Naive thymus-derived CD4-positive, alpha-beta T cell (primary cell): ENCODE data around the gene OTOA. TPM values are rescaled to one million over a fixed set of nuclear protein-coding genes. Genes with fewer than 3 reads are reported as not detected.

ENCODE experiments used
- ATAC-seq: fragments of 150-1000 bp; cut with Tn5 transposase; 2 replicates; pipeline ENCODE4 v1.10.0; 2021; ENCODE audit warnings: mild to moderate bottlenecking, moderate library complexity
- CTCF ChIA-PET: fragments of 350-600 bp; sonication (Branson Sonifier 250); formaldehyde crosslinking; loops from one replicate; lab custom pipeline; 2021; ENCODE audit warnings: antibody characterized with exemption; lab: Charles Lee
- POLR2A ChIA-PET: fragments of 350-600 bp; sonication (Branson Sonifier 250); formaldehyde crosslinking; loops from one replicate; lab custom pipeline; 2021; ENCODE audit warnings: antibody characterized with exemption, inconsistent platforms; lab: Charles Lee
- DNase-seq, 9 donors: peaks; one replicate each; pipeline versions ENCODE4 v3.0.0 to v3.0.0-alpha.2; 2020 to 2022; ENCODE audit warnings: mixed read lengths in 1 of 9
- H3K27ac ChIP-seq: one replicate; pipeline ENCODE4 v1.7.0; 2013; ENCODE audit warnings: mild to moderate bottlenecking, low read depth, low read length, moderate library complexity
- H3K27me3 ChIP-seq, 2 donors: one replicate each; pipeline ENCODE4 v1.7.0; 2013; ENCODE audit warnings: low read length in 2 of 2, mild to moderate bottlenecking in 2 of 2, moderate library complexity in 2 of 2; ENCODE audit not compliant: control insufficient read depth in 2 of 2, insufficient read depth in 2 of 2
- H3K36me3 ChIP-seq, 3 experiments: 1 replicate in 2 of 3; 2 replicates in 1 of 3; pipeline ENCODE4 v1.7.0; 2013; ENCODE audit warnings: low read length in 3 of 3, mild to moderate bottlenecking in 3 of 3, moderate library complexity in 1 of 3; ENCODE audit not compliant: insufficient read depth in 3 of 3, control insufficient read depth in 2 of 3
- H3K4me1 ChIP-seq, 2 donors: one replicate each; pipeline ENCODE4 v1.7.0; 2013; ENCODE audit warnings: low read length in 2 of 2, mild to moderate bottlenecking in 2 of 2, moderate library complexity in 1 of 2; ENCODE audit not compliant: control insufficient read depth in 2 of 2, insufficient read depth in 2 of 2
- H3K4me3 ChIP-seq: 2 replicates; pipeline ENCODE4 v1.7.0; 2013; ENCODE audit warnings: mild to moderate bottlenecking, low read length
- H3K9me3 ChIP-seq, 3 experiments: 1 replicate in 2 of 3; 2 replicates in 1 of 3; pipeline ENCODE4 v1.7.0; 2013; ENCODE audit warnings: low read length in 3 of 3; ENCODE audit not compliant: control insufficient read depth in 2 of 3
- H3K27ac Mint-ChIP-seq, 9 donors: one replicate each; pipeline ENCODE4 v1.8.0; 2020 to 2022; ENCODE audit warnings: mixed read lengths in 9 of 9, mild to moderate bottlenecking in 8 of 9, moderate library complexity in 5 of 9, inconsistent platforms in 2 of 9
- H3K27me3 Mint-ChIP-seq, 5 donors: one replicate each; pipeline ENCODE4 v1.8.0; 2021 to 2022; ENCODE audit warnings: mixed read lengths in 5 of 5, mild to moderate bottlenecking in 1 of 5
- H3K36me3 Mint-ChIP-seq, 5 donors: one replicate each; pipeline ENCODE4 v1.8.0; 2020 to 2022; ENCODE audit warnings: mixed read lengths in 5 of 5, mild to moderate bottlenecking in 3 of 5, inconsistent platforms in 1 of 5
- H3K4me1 Mint-ChIP-seq, 7 donors: one replicate each; pipeline ENCODE4 v1.8.0; 2020 to 2022; ENCODE audit warnings: mixed read lengths in 7 of 7, mild to moderate bottlenecking in 3 of 7, inconsistent platforms in 1 of 7
- H3K4me3 Mint-ChIP-seq, 10 donors: one replicate each; pipeline ENCODE4 v1.8.0; 2020 to 2022; ENCODE audit warnings: mild to moderate bottlenecking in 10 of 10, mixed read lengths in 10 of 10, moderate library complexity in 6 of 10, inconsistent platforms in 2 of 10
- H3K9me3 Mint-ChIP-seq, 11 donors: one replicate each; pipeline ENCODE4 v1.8.0; 2020 to 2022; ENCODE audit warnings: mixed read lengths in 11 of 11, mild to moderate bottlenecking in 4 of 11, inconsistent platforms in 1 of 11, moderate library complexity in 1 of 11
- intact Hi-C, 2 donors: fragments of 100-400 bp; cut with micrococcal nuclease; formaldehyde crosslinking; loops; one replicate each; pipeline ENCODE4 v1.15.1; 2023
- polyA plus RNA-seq, 2 donors: library from polyadenylated mRNA; unstranded; fragments of 300-500 nt; fragmentation: Illumina TruSeq; gene quantifications; one replicate each; pipeline ENCODE4 v1.2.3, GENCODE V29; 2021
- total RNA-seq, 6 experiments: library from RNA in 5 of 6; stranded (reverse) in 5 of 6; gene quantifications; 1 replicate in 5 of 6; 2 replicates in 1 of 6; pipeline ENCODE4 v1.2.3 and lab custom pipeline; 2021 to 2026

Gene OTOA
- total RNA-seq (under 1 TPM in 4 of 5 experiments, not detected in 1; 0.07 to 0.17 (median 0.13) TPM), polyA plus RNA-seq (under 1 TPM in 1 of 2 donors, not detected in 1; 0.04 TPM), total RNA-seq (lab: John Stamatoyannopoulos, UW) (not detected)

- Histone ChIP-seq H3K4me3 (no peak within 1 kb of the TSS), H3K4me1 (peaks cover 10 to 11% of the 10 kb centered on the region in 2 donors), H3K27ac (no peak within 1 kb of the TSS), H3K9me3 (no peaks in the 10 kb centered on the region), H3K36me3 (no peaks in the 10 kb centered on the region), H3K27me3 (no peaks in the 10 kb centered on the region)
- Mint-ChIP-seq H3K27me3 (peaks cover 0 to 34% (median 0%) of the 10 kb centered on the region in 5 donors), H3K4me1 (peaks cover 7 to 29% (median 21%) of the 10 kb centered on the region in 7 donors), H3K4me3 (peak within 1 kb of the TSS; percentile 21 to 86 (median 82)), H3K36me3 (no peaks in the 10 kb centered on the region), H3K27ac (peak within 1 kb of the TSS in 3 of 9 donors; percentile 22 to 75 (median 37)), H3K9me3 (no peaks in the 10 kb centered on the region)
- intact Hi-C loops, result loop anchor here in 1 of 2 donors (10.0 kb wide), 1 partner anchor 291 kb away; the partner anchor contains the start of gene UQCRC2
- ChIA-PET CTCF (no interaction called here), POLR2A (no interaction called here)
- ATAC-seq, result peak; percentile 84
- peak in 7 of 9 donors; percentile 10 to 35 (median 21) for DNase-seq
Measured at GRCh38 chr16:21663889-21664647, at the start of gene OTOA. TSS of gene OTOA (plus strand) at chr16:21663968. CDS start at chr16:21678515, 14,547 bp downstream.

- POLR2A ChIA-PET, result no interaction called here
- no peak overlapping the region for H3K27ac ChIP-seq
- H3K4me1 ChIP-seq, result peaks cover 16 to 22% of the 10 kb centered on the region in 2 donors
- no peak overlapping the region for H3K4me3 ChIP-seq
- peak overlapping the region in 5 of 9 donors; percentile 16 to 84 (median 38) for H3K27ac Mint-ChIP-seq
- DNase-seq (no peak), ATAC-seq (no peak)
- no peaks in the 10 kb centered on the region for H3K27me3 ChIP-seq
- H3K4me3 Mint-ChIP-seq, result peak overlapping the region in 1 of 10 donors; percentile 8
- peaks cover 37 to 74% (median 66%) of the 10 kb centered on the region in 7 donors for H3K4me1 Mint-ChIP-seq
- intact Hi-C loops, result no loop called here
- no peaks in the 10 kb centered on the region for H3K9me3 Mint-ChIP-seq
- H3K36me3 Mint-ChIP-seq, result peaks cover 0 to 41% (median 16%) of the 10 kb centered on the region in 5 donors
- peaks cover 0 to 10% (median 0%) of the 10 kb centered on the region in 3 experiments for H3K36me3 ChIP-seq
- H3K27me3 Mint-ChIP-seq, result no peaks in the 10 kb centered on the region
- H3K9me3 ChIP-seq, result no peaks in the 10 kb centered on the region
- CTCF ChIA-PET, result no interaction called here
Measured at GRCh38 chr16:21614896-21615295, 48.9 kb upstream of the OTOA start.

- Histone ChIP-seq H3K27ac (no peak overlapping the region), H3K4me3 (no peak overlapping the region), H3K4me1 (peaks cover 7 to 17% of the 10 kb centered on the region in 2 donors), H3K9me3 (no peaks in the 10 kb centered on the region), H3K36me3 (peaks cover 0 to 10% (median 0%) of the 10 kb centered on the region in 3 experiments), H3K27me3 (no peaks in the 10 kb centered on the region)
- peaks cover 29 to 72% (median 62%) of the 10 kb centered on the region in 7 donors for H3K4me1 Mint-ChIP-seq
- no peaks in the 10 kb centered on the region for H3K9me3 Mint-ChIP-seq
- intact Hi-C loops, result loop anchor here in 1 of 2 donors (2.0 kb wide), 1 partner anchor 17 kb away; no protein-coding TSS in a partner anchor
- no peak overlapping the region for H3K4me3 Mint-ChIP-seq
- ATAC-seq (no peak), DNase-seq (no peak)
- H3K27me3 Mint-ChIP-seq, result no peaks in the 10 kb centered on the region
- H3K27ac Mint-ChIP-seq, result peak overlapping the region in 1 of 9 donors; percentile 10
- CTCF ChIA-PET, result interaction anchor here (0.7 kb wide), 1 partner anchor 40 kb away, joined by 3 read pairs; no protein-coding TSS in a partner anchor
- H3K36me3 Mint-ChIP-seq, result peaks cover 0 to 49% (median 17%) of the 10 kb centered on the region in 5 donors
- POLR2A ChIA-PET, result interaction anchor here (0.6 kb wide), 1 partner anchor 9 kb away, joined by 5 read pairs; no protein-coding TSS in a partner anchor
Measured at GRCh38 chr16:21617607-21618006, 46.2 kb upstream of the OTOA start.

- intact Hi-C loops, result no loop called here
- no peaks in the 10 kb centered on the region for H3K9me3 ChIP-seq
- ATAC-seq, result no peak
- peaks cover 0 to 10% (median 0%) of the 10 kb centered on the region in 3 experiments for H3K36me3 ChIP-seq
- no peak overlapping the region for H3K4me3 ChIP-seq
- no peaks in the 10 kb centered on the region for H3K27me3 ChIP-seq
- CTCF ChIA-PET, result interaction anchor here (0.6 to 0.7 kb wide), 3 partner anchors 9 to 725 kb away, joined by 3 to 4 read pairs (median 3); no protein-coding TSS in a partner anchor
- Mint-ChIP-seq H3K27me3 (no peaks in the 10 kb centered on the region), H3K36me3 (peaks cover 0 to 50% (median 15%) of the 10 kb centered on the region in 5 donors), H3K27ac (peak overlapping the region in 1 of 9 donors; percentile 10), H3K9me3 (no peaks in the 10 kb centered on the region), H3K4me1 (peaks cover 29 to 74% (median 63%) of the 10 kb centered on the region in 7 donors), H3K4me3 (no peak overlapping the region)
- H3K27ac ChIP-seq, result no peak overlapping the region
- POLR2A ChIA-PET, result no interaction called here
- peaks cover 7 to 17% of the 10 kb centered on the region in 2 donors for H3K4me1 ChIP-seq
- no peak for DNase-seq
Measured at GRCh38 chr16:21618281-21618680, 45.5 kb upstream of the OTOA start.

DNA sequence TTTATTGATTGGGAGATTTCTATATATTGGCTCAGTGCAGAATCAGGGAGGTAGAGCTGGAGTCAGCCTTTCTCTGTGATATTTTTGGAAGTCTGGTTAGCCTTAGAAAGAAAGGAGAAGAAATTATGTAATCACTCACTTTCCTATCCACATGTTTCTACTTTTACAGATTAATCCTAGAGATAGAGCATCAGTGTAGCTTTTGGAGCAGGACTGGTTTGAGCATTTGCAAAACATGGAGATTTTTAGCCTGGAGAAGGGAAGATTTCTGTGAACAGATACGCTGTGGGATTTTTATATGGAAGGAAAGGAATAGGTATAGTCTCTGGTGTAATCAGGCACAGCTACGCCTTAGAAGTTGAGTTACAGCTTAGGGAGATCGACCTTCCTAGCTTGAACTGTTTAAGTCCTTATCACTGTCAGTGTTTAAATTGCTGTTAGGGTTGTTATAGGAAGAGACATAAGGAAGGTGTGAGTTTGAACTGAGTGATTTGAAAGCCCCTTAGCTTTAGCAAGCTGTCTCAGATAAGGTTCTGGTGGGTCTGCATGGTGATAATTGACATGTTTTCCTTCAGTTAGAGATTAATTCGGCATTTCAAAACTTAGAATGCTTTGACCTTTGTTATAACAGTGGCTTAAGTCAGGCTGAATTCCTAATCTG, 43.9 kb upstream of the OTOA start:
- no peak overlapping the region for H3K4me3 Mint-ChIP-seq
- no peaks in the 10 kb centered on the region for H3K9me3 ChIP-seq
- H3K27ac ChIP-seq, result no peak overlapping the region
- no peaks in the 10 kb centered on the region for H3K27me3 Mint-ChIP-seq
- no peaks in the 10 kb centered on the region for H3K27me3 ChIP-seq
- ATAC-seq, result no peak
- H3K4me3 ChIP-seq, result no peak overlapping the region
- peaks cover 25 to 72% (median 66%) of the 10 kb centered on the region in 7 donors for H3K4me1 Mint-ChIP-seq
- ChIA-PET CTCF (interaction anchor here (2.1 kb wide), 1 partner anchor 11 kb away, joined by 7 read pairs; no protein-coding TSS in a partner anchor), POLR2A (interaction anchor here (0.7 to 1.5 kb wide), 2 partner anchors 16 to 26 kb away, joined by 3 to 6 read pairs; no protein-coding TSS in a partner anchor)
- intact Hi-C loops, result no loop called here
- H3K36me3 ChIP-seq, result peaks cover 0 to 12% (median 0%) of the 10 kb centered on the region in 3 experiments
- no peak for DNase-seq
- H3K36me3 Mint-ChIP-seq, result peaks cover 0 to 57% (median 21%) of the 10 kb centered on the region in 5 donors
- H3K4me1 ChIP-seq, result peaks cover 7 to 17% of the 10 kb centered on the region in 2 donors
- no peaks in the 10 kb centered on the region for H3K9me3 Mint-ChIP-seq
- peak overlapping the region in 6 of 9 donors; percentile 9 to 72 (median 38) for H3K27ac Mint-ChIP-seq

- no peak overlapping the region for H3K27ac ChIP-seq
- H3K4me1 ChIP-seq, result peaks cover 7 to 12% of the 10 kb centered on the region in 2 donors
- H3K36me3 Mint-ChIP-seq, result peaks cover 0 to 59% (median 23%) of the 10 kb centered on the region in 5 donors
- H3K4me1 Mint-ChIP-seq, result peaks cover 20 to 72% (median 66%) of the 10 kb centered on the region in 7 donors
- intact Hi-C loops, result no loop called here
- no peaks in the 10 kb centered on the region for H3K27me3 Mint-ChIP-seq
- H3K27ac Mint-ChIP-seq, result peak overlapping the region in 4 of 9 donors; percentile 57 to 83 (median 64)
- H3K4me3 Mint-ChIP-seq, result peak overlapping the region in 4 of 10 donors; percentile 24 to 72 (median 46)
- H3K9me3 ChIP-seq, result no peaks in the 10 kb centered on the region
- no peak for ATAC-seq
- POLR2A ChIA-PET, result interaction anchor here (1.5 to 2.1 kb wide), 3 partner anchors 12 to 17 kb away, joined by 4 to 6 read pairs (median 5); no protein-coding TSS in a partner anchor
- CTCF ChIA-PET, result interaction anchor here (1.0 to 2.1 kb wide), 2 partner anchors 12 to 37 kb away, joined by 3 to 7 read pairs; no protein-coding TSS in a partner anchor
- peaks cover 0 to 15% (median 0%) of the 10 kb centered on the region in 3 experiments for H3K36me3 ChIP-seq
- H3K9me3 Mint-ChIP-seq, result no peaks in the 10 kb centered on the region
- no peak overlapping the region for H3K4me3 ChIP-seq
- H3K27me3 ChIP-seq, result no peaks in the 10 kb centered on the region
- DNase-seq, result no peak
Measured at GRCh38 chr16:21620592-21620991, 43.2 kb upstream of the OTOA start.
